K562 (cell line): Measurements from ENCODE around the gene FOXJ2. TPM values are rescaled to one million over a fixed set of nuclear protein-coding genes. Genes with fewer than 3 reads are reported as not detected.

ENCODE experiments used
- ATAC-seq: fragments of 200-7000 bp; cut with Tn5 transposase; 3 replicates; pipeline ENCODE4 v1.9.1; 2020; ENCODE audit warnings: moderate library complexity
- BruUV-seq: library from RNA; stranded (reverse); fragments of 400-500 nt; replicated peaks from 2 replicates; lab custom pipeline; 2021; lab: Mats Ljungman, UMichigan
- CTCF ChIA-PET: fragments of 300-600 bp; formaldehyde crosslinking; extraction: SDS; loops from one replicate; lab custom pipeline; 2021; ENCODE audit warnings: low intra/inter-chr PET ratio; lab: Yijun Ruan, JAX
- POLR2A ChIA-PET: fragments of 300-600, 350-650 bp; sonication (Branson Sonifier 250); formaldehyde crosslinking; extraction: SDS; loops from one replicate; lab custom pipeline; 2021; ENCODE audit warnings: antibody characterized with exemption, inconsistent platforms; lab: Yijun Ruan, JAX
- DNase-seq, 4 experiments: peaks; one replicate each; pipeline versions ENCODE4 v3.0.0 to v3.0.0-alpha.2; 2011 to 2018; ENCODE audit warnings: low spot score in 3 of 4, mixed read lengths in 3 of 4; ENCODE audit errors: extremely low read depth in 1 of 4
- FAIRE-seq: peaks from 2 replicates; lab custom pipeline; 2011; peaks lifted over from hg19 to GRCh38; lab: Jason Lieb, UNC
- H2AFZ ChIP-seq: 2 replicates; pipeline ENCODE4 v1.6.0; 2011; ENCODE audit warnings: low read depth, low read length, control low read depth, inconsistent platforms
- H3K27ac ChIP-seq: fragments of 200-600 bp; 3 replicates; pipeline ENCODE4 v1.8.0; 2011; ENCODE audit warnings: low read depth, mild to moderate bottlenecking, control low read depth, inconsistent platforms, low read length, moderate library complexity, mixed read lengths; ENCODE audit errors: extremely low read depth
- H3K27me3 ChIP-seq, 2 experiments: fragments of 300-600 bp in 1 of 2; 2 replicates in 1 of 2; 3 replicates in 1 of 2; pipeline versions ENCODE4 v1.6.0 to v1.8.0; 2011; ENCODE audit warnings: inconsistent platforms in 2 of 2, low read length in 2 of 2, mild to moderate bottlenecking in 1 of 2, mixed read lengths in 1 of 2, moderate library complexity in 1 of 2; ENCODE audit not compliant: control insufficient read depth in 2 of 2, insufficient read depth in 2 of 2
- H3K36me3 ChIP-seq: fragments of 300-600 bp; 3 replicates; pipeline ENCODE4 v1.8.0; 2011; ENCODE audit warnings: mild to moderate bottlenecking, low read length, inconsistent platforms; ENCODE audit not compliant: control insufficient read depth, insufficient read depth
- H3K4me1 ChIP-seq, 2 experiments: fragments of 200-600 bp in 1 of 2; replicated peaks in 1 of 2; 2 replicates in 1 of 2; 3 replicates in 1 of 2; pipeline versions ENCODE4 v1.5.1 to v1.8.0; 2011; ENCODE audit warnings: inconsistent platforms in 2 of 2, low read length in 2 of 2, mild to moderate bottlenecking in 1 of 2, mixed read lengths in 1 of 2, moderate library complexity in 1 of 2; ENCODE audit not compliant: control insufficient read depth in 2 of 2, insufficient read depth in 2 of 2
- H3K4me2 ChIP-seq: 2 replicates; pipeline ENCODE4 v1.6.1; 2011; ENCODE audit warnings: low read length, control low read depth, inconsistent platforms, mixed read lengths; ENCODE audit not compliant: insufficient read depth
- H3K4me3 ChIP-seq: fragments of 200-600 bp; sonication (generic), shearing (Covaris generic); 2 replicates; pipeline ENCODE4 v1.5.1; 2016; ENCODE audit warnings: control low read depth, inconsistent platforms
- H3K79me2 ChIP-seq: fragments of 200-600 bp; 3 replicates; pipeline ENCODE4 v1.8.0; 2011; ENCODE audit warnings: low read length, inconsistent platforms; ENCODE audit not compliant: control insufficient read depth, insufficient read depth
- H3K9ac ChIP-seq, 2 experiments: 2 replicates each; pipeline versions ENCODE4 v1.6.0 to v1.6.1; 2011; ENCODE audit warnings: low read depth in 2 of 2, low read length in 2 of 2, control low read depth in 1 of 2, inconsistent platforms in 1 of 2, mild to moderate bottlenecking in 1 of 2, mixed read lengths in 1 of 2; ENCODE audit not compliant: insufficient read depth in 1 of 2
- H3K9me1 ChIP-seq: one replicate; pipeline ENCODE4 v1.6.0; 2011; ENCODE audit warnings: inconsistent platforms, mild to moderate bottlenecking, low read length, moderate library complexity; ENCODE audit not compliant: control insufficient read depth, insufficient read depth
- H3K9me3 ChIP-seq: replicated peaks from 2 replicates; pipeline ENCODE4 v1.5.1; 2011; ENCODE audit warnings: low read depth, low read length, inconsistent platforms; ENCODE audit not compliant: control insufficient read depth, insufficient read depth
- H4K20me1 ChIP-seq: replicated peaks from 2 replicates; pipeline ENCODE4 v1.6.1; 2011; ENCODE audit warnings: low read length, inconsistent platforms, mixed read lengths; ENCODE audit not compliant: control insufficient read depth, insufficient read depth
- ARID1B ChIP-seq: fragments of 450-650 bp; IDR thresholded peaks from 2 replicates; pipeline ENCODE4 v1.6.1; 2016; ENCODE audit warnings: antibody characterized with exemption, mild to moderate bottlenecking, inconsistent platforms
- CBFA2T2 ChIP-seq: fragments of 450-650 bp; conservative IDR thresholded peaks from 2 replicates; pipeline ENCODE4 v1.6.1; 2017; ENCODE audit warnings: mild to moderate bottlenecking
- CBFA2T3 ChIP-seq: fragments of 450-650 bp; IDR thresholded peaks from 2 replicates; pipeline ENCODE4 v1.6.1; 2017
- CBX3 ChIP-seq, 2 experiments: IDR thresholded peaks; 1 replicate in 1 of 2; 2 replicates in 1 of 2; pipeline ENCODE4 v1.6.1; 2012; ENCODE audit warnings: inconsistent platforms in 2 of 2, low read length in 2 of 2, borderline replicate concordance in 1 of 2, control low read depth in 1 of 2
- DPF2 ChIP-seq: fragments of 450-650 bp; IDR thresholded peaks from 2 replicates; pipeline ENCODE4 v1.6.1; 2016
- ETV6 ChIP-seq, 3 experiments: fragments of 150-350 bp in 1 of 3; sonication (generic) in 1 of 3; formaldehyde crosslinking in 1 of 3; IDR thresholded peaks; 2 replicates each; pipeline versions ENCODE4 v1.6.1 to v1.8.0; 2014 to 2022; ENCODE audit warnings: borderline replicate concordance in 2 of 3, low read depth in 2 of 3, antibody characterized with exemption in 1 of 3, low read length in 1 of 3, mild to moderate bottlenecking in 1 of 3, missing genetic modification reagents in 1 of 3
- HDAC1 ChIP-seq, 2 experiments: fragments of 450-650 bp; IDR thresholded peaks; 2 replicates each; pipeline ENCODE4 v1.6.1; 2016 to 2017; ENCODE audit warnings: inconsistent platforms in 1 of 2, mild to moderate bottlenecking in 1 of 2, moderate library complexity in 1 of 2
- JUND ChIP-seq, 2 experiments: IDR thresholded peaks; 2 replicates in 1 of 2; 3 replicates in 1 of 2; pipeline ENCODE4 v1.6.1; 2011; ENCODE audit warnings: borderline replicate concordance in 2 of 2, low read depth in 2 of 2, low read length in 2 of 2, improper control_type of control experiment in 1 of 2, missing biosample characterization in 1 of 2, missing genetic modification characterization in 1 of 2, missing genetic modification reagents in 1 of 2
- KDM1A ChIP-seq, 2 experiments: fragments of 450-650 bp; IDR thresholded peaks; 2 replicates each; pipeline ENCODE4 v1.6.1; 2016; ENCODE audit warnings: mild to moderate bottlenecking in 2 of 2
- NCOR1 ChIP-seq: fragments of 450-650 bp; IDR thresholded peaks from 2 replicates; pipeline ENCODE4 v1.6.1; 2016; ENCODE audit warnings: mild to moderate bottlenecking, moderate library complexity
- PML ChIP-seq: IDR thresholded peaks from 2 replicates; pipeline ENCODE4 v1.6.1; 2012; ENCODE audit warnings: low read length, inconsistent platforms
- POLR2AphosphoS5 ChIP-seq: IDR thresholded peaks from 2 replicates; pipeline ENCODE4 v1.6.1; 2011; ENCODE audit warnings: mild to moderate bottlenecking, low read depth, low read length, moderate library complexity; ENCODE audit not compliant: control insufficient read depth, insufficient read depth
- RCOR1 ChIP-seq, 2 experiments: IDR thresholded peaks; 2 replicates each; pipeline ENCODE4 v1.6.1; 2012; ENCODE audit warnings: low read depth in 2 of 2, low read length in 2 of 2, borderline replicate concordance in 1 of 2, improper control_type of control experiment in 1 of 2
- SMARCA4 ChIP-seq: fragments of 450-650 bp; IDR thresholded peaks from 2 replicates; pipeline ENCODE4 v1.6.1; 2016
- STAT5A ChIP-seq: IDR thresholded peaks from 2 replicates; pipeline ENCODE4 v1.6.1; 2012; ENCODE audit warnings: low read length, inconsistent platforms, borderline replicate concordance
- TAL1 ChIP-seq: fragments of 450-650 bp; IDR thresholded peaks from 2 replicates; pipeline ENCODE4 v1.6.1; 2016; ENCODE audit warnings: mild to moderate bottlenecking
- TBL1XR1 ChIP-seq, 2 experiments: IDR thresholded peaks; 2 replicates each; pipeline ENCODE4 v1.6.1; 2012; ENCODE audit warnings: improper control_type of control experiment in 2 of 2, low read length in 2 of 2, mild to moderate bottlenecking in 1 of 2
- TCF3 ChIP-seq: sonication (generic); formaldehyde crosslinking; IDR thresholded peaks from 2 replicates; pipeline ENCODE4 v1.4.0; 2020; ENCODE audit warnings: mild to moderate bottlenecking, missing genetic modification reagents
- TCF7 ChIP-seq: sonication (generic); IDR thresholded peaks from 2 replicates; pipeline ENCODE4 v1.6.1; 2016; ENCODE audit warnings: antibody characterized with exemption, borderline replicate concordance
- WHSC1 ChIP-seq: IDR thresholded peaks from one replicate; pipeline ENCODE4 v1.6.1; 2012; ENCODE audit warnings: low read length, control low read depth, inconsistent platforms
- ZNF408 ChIP-seq: fragments of 250-450 bp; sonication (Bioruptor Pico); IDR thresholded peaks from 2 replicates; pipeline ENCODE4 v1.4.0; 2020; ENCODE audit warnings: low read depth, mild to moderate bottlenecking, moderate library complexity
- in situ Hi-C: fragments of 300-500 bp; cut with MboI; formaldehyde crosslinking; loops from 4 replicates; pipeline ENCODE4 v1.15.0; 2018; ENCODE audit warnings: inconsistent platforms, mixed read lengths
- intact Hi-C: fragments of 100-400 bp; cut with micrococcal nuclease; formaldehyde crosslinking; loops from 2 replicates; pipeline ENCODE4 v1.14.2; 2022
- polyA plus RNA-seq, 8 experiments: library from polyadenylated mRNA; depleted of rRNA in 4 of 8; stranded (reverse) in 5 of 8; unstranded in 3 of 8; fragments of >200 nt; fragmentation: Nextera tagmentation in 2 of 8; fragmentation: Illumina TruSeq in 1 of 8; extraction: Ambion mirVana in 2 of 8; extraction: Trizol in 1 of 8; gene quantifications; 2 replicates each; pipeline versions ENCODE4 v1.2.1 to v1.2.3, GENCODE V29; 2011 to 2014; ENCODE audit warnings: inconsistent platforms in 1 of 8, missing spikeins in 1 of 8
- total RNA-seq, 7 experiments: library from RNA; depleted of rRNA in 6 of 7; stranded (reverse); fragments of >200 nt in 6 of 7; fragmentation: Illumina TruSeq in 2 of 7; extraction: Trizol in 2 of 7; gene quantifications; 2 replicates each; pipeline versions ENCODE4 v1.2.1 to v1.2.3, GENCODE V29; 2011 to 2021; ENCODE audit warnings: low replicate concordance in 1 of 7
- TF ChIP-seq, protein P1 (sequence below): sonication (generic); formaldehyde crosslinking; IDR thresholded peaks from 2 replicates; pipeline ENCODE4 v1.9.0; 2022; ENCODE audit warnings: mild to moderate bottlenecking, missing genetic modification reagents
- TF ChIP-seq, protein P2 (sequence below): sonication (generic); IDR thresholded peaks from 2 replicates; pipeline ENCODE4 v1.6.1; 2016

Gene FOXJ2
- total and polyA plus RNA-seq, 9 of the 15 experiments (the other 6 are each of a cell fraction or from before 2014, with no cell fraction given) = 1.0 to 7.5 (median 2.4) TPM

DNA sequence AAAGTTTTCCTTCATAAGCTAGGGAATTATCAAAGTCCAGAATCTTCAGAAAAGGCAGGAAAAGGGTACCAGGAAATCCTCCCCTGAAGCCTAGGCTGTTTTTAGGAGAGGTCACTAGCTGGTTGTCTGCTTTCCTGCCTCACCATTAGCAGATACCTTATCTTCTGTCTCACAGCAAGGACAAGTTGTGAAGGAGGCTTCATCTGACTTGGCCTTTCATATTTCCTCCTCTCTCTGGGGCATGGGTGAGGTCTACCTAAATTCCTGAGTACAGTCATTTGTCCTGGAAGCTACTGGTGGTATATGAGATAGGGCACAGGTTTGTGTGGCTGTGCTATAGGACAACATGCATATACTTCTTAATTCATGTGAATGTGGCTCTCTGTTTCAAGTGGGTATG, 2.3 kb downstream of the FOXJ2 start:
- FAIRE-seq (peak; percentile 98), ATAC-seq (peak; percentile 19), DNase-seq (peak; percentile 15 to 72 (median 43))
- Histone ChIP-seq H3K9me1 (peaks cover 2% of the 10 kb centered on the region), H4K20me1 (no peaks in the 10 kb centered on the region; the same call in 1 of the 2 replicates), H3K4me3 (peak overlapping the region; percentile 62; the same call in 1 of the 2 replicates), H3K79me2 (peaks cover 71% of the 10 kb centered on the region), H3K27me3 (no peaks in the 10 kb centered on the region; a peak in 1 of 5 replicates), H3K9ac (no peak overlapping the region; a peak in 1 of 4 replicates), H3K27ac (peak overlapping the region; percentile 8; the same call in 1 of the 3 replicates), H3K4me1 (peaks cover 49 to 58% of the 10 kb centered on the region in 2 experiments), H2AFZ (no peak overlapping the region), H3K4me2 (peak overlapping the region; percentile 82), H3K9me3 (no peaks in the 10 kb centered on the region), H3K36me3 (peaks cover 9% of the 10 kb centered on the region; the same call in 1 of the 3 replicates)
- intact Hi-C loops = loop anchor here (5.0 kb wide), 1 partner anchor 47 kb away; the partner anchor contains the start of gene NECAP1
- in situ Hi-C loops = no loop called here
- ChIA-PET CTCF (no interaction called here), POLR2A (interaction anchor here (0.6 to 1.7 kb wide), 5 partner anchors 9 to 107 kb away, joined by 3 to 6 read pairs (median 3); no protein-coding TSS in a partner anchor)
- BruUV-seq = no TSS peak
- TF ChIP-seq CBFA2T2 (peak; percentile 79), CBFA2T3 (peak; percentile 91), TAL1 (peak; percentile 70; the same call in 1 of the 2 replicates), ARID1B (peak; percentile 77), WHSC1 (no peak), ETV6 (IDR thresholded peaks at IDR 0.05; ENCODE audit: borderline replicate concordance in 1 of 2, low read depth in 2 of 2, low read length in 1 of 2) (0 out of 4 replicates have a peak, but pooled peaks of 1 of the 2 experiments have one; percentile 36), ETV6 (CRISPR knock-in tag; IDR thresholded peaks at IDR 0.05; ENCODE audit: borderline replicate concordance) (no peak), JUND (IDR thresholded peaks at IDR 0.05; ENCODE audit: borderline replicate concordance, low read depth, low read length) (peak; percentile 33; the same call in 1 of the 2 replicates), JUND (tag; IDR thresholded peaks at IDR 0.05; ENCODE audit: borderline replicate concordance, low read depth, low read length) (no peak), CBX3 (IDR thresholded peaks at IDR 0.05; ENCODE audit: borderline replicate concordance in 1 of 2, low read length in 2 of 2) (no peak), PML (0 out of 2 replicates have a peak, but pooled peaks have one; percentile 31), KDM1A (IDR thresholded peaks at IDR 0.05) (peak; percentile 39 to 64; a peak in 2 of 4 replicates), POLR2AphosphoS5 (peak; percentile 66; the same call in 1 of the 2 replicates), RCOR1 (IDR thresholded peaks at IDR 0.05; ENCODE audit: borderline replicate concordance in 1 of 2, low read depth in 2 of 2, low read length in 2 of 2) (peak in 1 of 2 experiments; percentile 57; a peak in 2 of 4 replicates), TBL1XR1 (IDR thresholded peaks at IDR 0.05; ENCODE audit: low read length in 2 of 2) (peak in 1 of 2 experiments; percentile 52; a peak in 1 of 4 replicates), SMARCA4 (peak; percentile 47; the same call in 1 of the 2 replicates), ZNF408 (no peak), TCF3 (peak; percentile 73), TCF7 (no peak), HDAC1 (IDR thresholded peaks at IDR 0.05) (0 out of 4 replicates have a peak, but pooled peaks of 1 of the 2 experiments have one; percentile 43), STAT5A (peak; percentile 37; the same call in 1 of the 2 replicates), NCOR1 (peak; percentile 81), DPF2 (peak; percentile 65)
- TF ChIP-seq, protein P1, sequence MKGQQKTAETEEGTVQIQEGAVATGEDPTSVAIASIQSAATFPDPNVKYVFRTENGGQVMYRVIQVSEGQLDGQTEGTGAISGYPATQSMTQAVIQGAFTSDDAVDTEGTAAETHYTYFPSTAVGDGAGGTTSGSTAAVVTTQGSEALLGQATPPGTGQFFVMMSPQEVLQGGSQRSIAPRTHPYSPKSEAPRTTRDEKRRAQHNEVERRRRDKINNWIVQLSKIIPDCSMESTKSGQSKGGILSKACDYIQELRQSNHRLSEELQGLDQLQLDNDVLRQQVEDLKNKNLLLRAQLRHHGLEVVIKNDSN (CRISPR knock-in tag) = no peak
- TF ChIP-seq, protein P2, sequence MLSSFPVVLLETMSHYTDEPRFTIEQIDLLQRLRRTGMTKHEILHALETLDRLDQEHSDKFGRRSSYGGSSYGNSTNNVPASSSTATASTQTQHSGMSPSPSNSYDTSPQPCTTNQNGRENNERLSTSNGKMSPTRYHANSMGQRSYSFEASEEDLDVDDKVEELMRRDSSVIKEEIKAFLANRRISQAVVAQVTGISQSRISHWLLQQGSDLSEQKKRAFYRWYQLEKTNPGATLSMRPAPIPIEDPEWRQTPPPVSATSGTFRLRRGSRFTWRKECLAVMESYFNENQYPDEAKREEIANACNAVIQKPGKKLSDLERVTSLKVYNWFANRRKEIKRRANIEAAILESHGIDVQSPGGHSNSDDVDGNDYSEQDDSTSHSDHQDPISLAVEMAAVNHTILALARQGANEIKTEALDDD = peak; percentile 89
